Nephron (organoid): Measurements from ENCODE around the gene ADCY5.

ENCODE experiments used
- H3K27ac Mint-ChIP-seq, 3 experiments: 2 replicates each; pipeline ENCODE4 v1.8.0; 2020; ENCODE audit warnings: mixed read lengths in 3 of 3, mild to moderate bottlenecking in 2 of 3, moderate library complexity in 1 of 3
- H3K27me3 Mint-ChIP-seq: 2 replicates; pipeline ENCODE4 v1.8.0; 2021; ENCODE audit warnings: low read depth, mild to moderate bottlenecking, moderate library complexity, mixed read lengths
- H3K36me3 Mint-ChIP-seq: 2 replicates; pipeline ENCODE4 v1.8.0; 2020; ENCODE audit warnings: low read depth, mixed read lengths
- H3K4me1 Mint-ChIP-seq: 2 replicates; pipeline ENCODE4 v1.8.0; 2020; ENCODE audit warnings: mixed read lengths
- H3K4me3 Mint-ChIP-seq, 3 experiments: 2 replicates each; pipeline ENCODE4 v1.8.0; 2020; ENCODE audit warnings: mild to moderate bottlenecking in 3 of 3, mixed read lengths in 3 of 3, moderate library complexity in 2 of 3
- H3K9me3 Mint-ChIP-seq: 2 replicates; pipeline ENCODE4 v1.8.0; 2020; ENCODE audit warnings: mixed read lengths
- TF ChIP-seq, protein P1 (sequence below), 3 experiments: fragments of 200-600 bp; sonication (generic); IDR thresholded peaks; one replicate each; pipeline ENCODE4 v1.5.0; 2021; ENCODE audit warnings: antibody characterized with exemption in 3 of 3; ENCODE audit not compliant: unreplicated experiment in 3 of 3

Gene ADCY5

DNA sequence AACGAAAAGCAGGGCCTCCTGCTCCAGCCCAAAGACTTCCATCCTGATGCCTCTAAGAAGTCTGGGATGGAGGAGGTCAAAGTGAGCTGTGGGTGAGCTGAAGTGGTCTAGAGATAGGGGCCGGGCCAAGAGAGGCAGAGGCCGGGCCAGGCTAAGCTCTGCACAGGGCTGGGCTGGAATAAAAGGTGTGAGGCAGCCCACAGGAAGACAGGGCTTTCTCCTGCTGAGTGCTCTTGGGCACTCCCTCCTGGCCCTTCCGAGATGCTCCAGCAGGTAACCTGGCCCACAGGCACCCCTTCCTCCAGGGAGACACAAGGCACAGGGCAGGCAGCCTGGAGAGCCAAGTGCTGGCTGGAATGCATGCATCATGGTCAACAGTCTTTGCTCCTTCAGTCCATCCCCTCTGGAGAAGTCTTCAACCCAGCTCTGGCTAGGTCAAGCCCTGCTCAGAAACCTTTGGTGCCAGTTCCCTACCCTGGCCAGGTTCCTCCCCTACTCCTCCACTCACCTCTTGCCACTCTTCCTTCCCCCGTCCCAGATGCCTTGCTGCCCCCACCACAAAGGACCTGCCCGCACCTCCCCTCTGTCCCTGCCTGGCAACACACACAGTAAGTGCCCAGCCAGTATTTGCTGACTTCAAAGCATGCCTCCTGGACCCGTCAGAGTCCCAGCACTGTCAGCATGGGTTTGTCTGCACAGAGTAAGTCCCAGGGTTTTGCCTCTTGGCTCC lies 153.6 kb downstream of the ADCY5 start:
- H3K36me3 Mint-ChIP-seq = peaks cover 13% of the 10 kb centered on the region
- H3K4me1 Mint-ChIP-seq = no peaks in the 10 kb centered on the region
- peaks cover 7% of the 10 kb centered on the region for H3K9me3 Mint-ChIP-seq
- no peak overlapping the region for H3K4me3 Mint-ChIP-seq
- TF ChIP-seq, protein P1, sequence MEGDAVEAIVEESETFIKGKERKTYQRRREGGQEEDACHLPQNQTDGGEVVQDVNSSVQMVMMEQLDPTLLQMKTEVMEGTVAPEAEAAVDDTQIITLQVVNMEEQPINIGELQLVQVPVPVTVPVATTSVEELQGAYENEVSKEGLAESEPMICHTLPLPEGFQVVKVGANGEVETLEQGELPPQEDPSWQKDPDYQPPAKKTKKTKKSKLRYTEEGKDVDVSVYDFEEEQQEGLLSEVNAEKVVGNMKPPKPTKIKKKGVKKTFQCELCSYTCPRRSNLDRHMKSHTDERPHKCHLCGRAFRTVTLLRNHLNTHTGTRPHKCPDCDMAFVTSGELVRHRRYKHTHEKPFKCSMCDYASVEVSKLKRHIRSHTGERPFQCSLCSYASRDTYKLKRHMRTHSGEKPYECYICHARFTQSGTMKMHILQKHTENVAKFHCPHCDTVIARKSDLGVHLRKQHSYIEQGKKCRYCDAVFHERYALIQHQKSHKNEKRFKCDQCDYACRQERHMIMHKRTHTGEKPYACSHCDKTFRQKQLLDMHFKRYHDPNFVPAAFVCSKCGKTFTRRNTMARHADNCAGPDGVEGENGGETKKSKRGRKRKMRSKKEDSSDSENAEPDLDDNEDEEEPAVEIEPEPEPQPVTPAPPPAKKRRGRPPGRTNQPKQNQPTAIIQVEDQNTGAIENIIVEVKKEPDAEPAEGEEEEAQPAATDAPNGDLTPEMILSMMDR (IDR thresholded peaks at IDR 0.05; ENCODE audit: unreplicated experiment in 3 of 3) = no peak
- H3K27ac Mint-ChIP-seq = no peak overlapping the region
- H3K27me3 Mint-ChIP-seq = peaks cover 3% of the 10 kb centered on the region

DNA sequence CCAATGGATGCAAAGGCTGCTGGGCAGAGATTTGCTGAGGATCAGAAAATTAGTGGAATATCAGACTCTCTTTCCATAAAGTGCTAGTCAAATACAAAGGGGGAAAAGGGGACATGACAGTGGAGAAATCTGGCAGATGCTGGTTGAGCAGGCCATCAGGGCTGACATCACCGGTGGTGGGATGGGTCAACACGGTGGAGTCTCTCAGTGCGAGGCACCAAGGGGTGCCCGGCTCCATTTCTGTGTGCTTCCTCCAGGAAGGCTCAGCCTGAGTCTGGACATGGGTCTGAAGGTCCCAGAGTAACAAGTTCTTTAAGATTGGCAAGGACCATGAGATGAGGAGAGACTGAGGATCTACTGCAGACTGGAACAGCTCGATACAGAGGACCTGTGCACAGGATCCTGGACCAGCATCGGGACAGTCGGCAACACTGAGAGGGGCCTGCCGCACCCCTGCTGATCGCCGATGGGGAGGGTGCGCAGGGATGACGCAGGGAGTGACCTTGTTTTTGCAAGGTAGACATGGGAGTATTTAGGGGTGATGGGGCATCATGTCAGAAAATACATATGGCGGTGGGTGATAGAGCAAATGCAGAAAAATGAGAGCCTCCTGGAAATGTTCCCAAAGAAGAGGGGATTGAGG lies 154.5 kb downstream of the ADCY5 start:
- Mint-ChIP-seq H3K4me3 (no peak overlapping the region), H3K9me3 (peaks cover 7% of the 10 kb centered on the region), H3K27me3 (peaks cover 3% of the 10 kb centered on the region), H3K4me1 (no peaks in the 10 kb centered on the region), H3K27ac (no peak overlapping the region), H3K36me3 (peaks cover 16% of the 10 kb centered on the region)
- TF ChIP-seq, protein P1 (IDR thresholded peaks at IDR 0.05; ENCODE audit: unreplicated experiment in 3 of 3) = no peak

DNA sequence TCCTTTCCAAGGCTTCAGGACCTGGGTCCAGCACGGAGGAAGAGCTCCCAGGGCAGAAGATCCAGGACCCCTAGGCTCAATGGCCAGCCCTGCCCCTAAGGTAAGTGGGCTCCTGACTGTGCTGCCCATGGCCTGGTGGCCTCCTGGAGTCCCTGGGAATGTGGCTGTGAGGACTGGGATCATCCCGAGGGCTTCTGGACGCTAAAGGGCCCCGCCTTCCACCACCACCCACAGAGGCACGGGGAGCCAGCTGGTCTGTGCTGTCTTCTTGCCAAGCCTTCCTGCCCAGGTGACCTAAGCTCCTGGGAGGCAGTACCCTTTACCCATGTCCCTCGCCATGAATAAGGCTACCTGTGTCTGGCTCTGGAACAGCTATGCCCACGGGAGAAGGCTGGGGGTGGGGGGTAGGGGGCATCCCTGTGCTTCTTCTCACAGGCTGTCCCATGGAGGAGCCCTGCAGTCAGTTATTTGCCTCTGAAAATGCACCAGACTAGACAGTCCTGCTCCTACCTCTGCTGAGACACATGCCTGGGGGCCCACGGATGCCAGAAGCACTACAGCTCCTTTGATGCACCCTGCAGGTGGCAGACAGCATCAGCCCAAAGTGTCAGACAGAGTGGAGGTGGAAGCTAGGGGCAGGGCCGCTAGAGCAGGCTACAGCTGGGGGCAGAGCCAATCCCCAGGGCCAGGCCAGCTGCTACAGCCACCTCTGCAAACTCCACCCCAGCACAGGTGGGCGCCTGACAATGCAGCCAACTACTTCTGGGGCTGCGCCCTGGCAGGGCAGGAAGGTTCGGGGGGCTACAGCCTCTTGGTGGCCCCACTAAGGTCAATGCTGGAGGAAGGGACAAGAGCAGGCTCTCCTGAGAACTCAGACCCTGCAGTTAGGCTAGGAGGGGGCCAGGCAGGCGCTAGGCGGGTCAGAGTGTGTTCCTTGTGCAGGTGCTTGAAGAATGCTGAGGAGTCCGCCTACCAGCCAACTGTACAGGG lies 156.3 kb downstream of the ADCY5 start:
- TF ChIP-seq, protein P1 (IDR thresholded peaks at IDR 0.05; ENCODE audit: unreplicated experiment in 3 of 3) = no peak
- Mint-ChIP-seq H3K27ac (no peak overlapping the region), H3K9me3 (peaks cover 7% of the 10 kb centered on the region), H3K4me1 (no peaks in the 10 kb centered on the region), H3K27me3 (peaks cover 3% of the 10 kb centered on the region), H3K4me3 (no peak overlapping the region), H3K36me3 (peaks cover 16% of the 10 kb centered on the region)

DNA sequence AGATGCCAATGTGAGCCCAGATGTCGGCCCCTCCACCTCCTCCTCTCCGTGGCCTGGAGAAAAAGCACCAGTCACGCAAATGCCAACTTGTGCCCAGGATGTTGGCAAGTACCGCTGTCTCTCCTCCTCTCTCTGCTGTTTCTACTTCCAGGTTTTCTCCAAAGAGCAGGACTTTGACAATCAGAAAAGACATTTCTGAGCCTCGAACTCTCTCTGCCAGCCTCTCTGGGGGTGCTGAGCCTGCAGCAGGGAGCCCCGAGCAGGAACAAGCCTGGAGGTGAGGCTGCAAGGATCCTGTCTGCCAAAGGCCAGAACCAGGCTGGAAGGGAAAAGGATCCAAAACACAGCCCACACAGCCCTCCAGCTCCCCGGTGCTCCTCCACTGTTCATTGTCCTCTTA lies 157.5 kb downstream of the ADCY5 start:
- H3K27me3 Mint-ChIP-seq = peaks cover 5% of the 10 kb centered on the region
- no peak overlapping the region for H3K4me3 Mint-ChIP-seq
- no peaks in the 10 kb centered on the region for H3K4me1 Mint-ChIP-seq
- H3K9me3 Mint-ChIP-seq = peaks cover 7% of the 10 kb centered on the region
- TF ChIP-seq, protein P1 (IDR thresholded peaks at IDR 0.05; ENCODE audit: unreplicated experiment in 3 of 3) = no peak
- no peak overlapping the region for H3K27ac Mint-ChIP-seq
- peaks cover 19% of the 10 kb centered on the region for H3K36me3 Mint-ChIP-seq

DNA sequence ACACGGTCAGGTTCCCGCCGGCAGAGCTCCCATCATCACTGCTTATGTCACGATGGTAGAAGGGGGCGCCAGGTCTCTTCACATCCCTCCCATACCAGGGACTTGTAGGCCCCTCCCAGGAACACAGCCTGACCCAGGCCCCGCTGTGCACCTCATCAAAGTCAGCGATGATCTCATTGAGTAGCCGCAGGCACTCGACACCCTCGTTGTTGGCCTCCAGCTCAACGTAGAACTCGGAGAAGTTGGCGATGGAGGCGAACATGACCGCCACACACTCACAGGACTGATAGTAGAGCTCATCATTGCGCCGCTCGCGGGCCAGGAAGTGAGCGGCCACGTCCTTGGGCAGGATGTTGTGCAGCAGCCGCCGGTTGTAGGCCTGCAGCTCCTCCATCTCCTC lies 157.9 kb downstream of the ADCY5 start:
- TF ChIP-seq, protein P1 (IDR thresholded peaks at IDR 0.05; ENCODE audit: unreplicated experiment in 3 of 3) = no peak
- Mint-ChIP-seq H3K9me3 (peaks cover 7% of the 10 kb centered on the region), H3K4me1 (no peaks in the 10 kb centered on the region), H3K36me3 (peaks cover 19% of the 10 kb centered on the region), H3K4me3 (no peak overlapping the region), H3K27me3 (peaks cover 3% of the 10 kb centered on the region), H3K27ac (no peak overlapping the region)
